IMR-90 (cell line): ENCODE results near the gene C1QTNF8. TPM values are rescaled to one million over a fixed set of nuclear protein-coding genes. Genes with fewer than 3 reads are reported as not detected.
"Not testable (repeated sequence)": the region's sequence is repeated elsewhere in the genome, so short reads cannot be mapped to it uniquely, and the experiment has no call there.

Experiments
- ATAC-seq: fragments of 200-7000 bp; cut with Tn5 transposase; 2 replicates; pipeline ENCODE4 v1.9.1; 2020; ENCODE audit warnings: low read depth, mild to moderate bottlenecking, moderate library complexity
- BruUV-seq: library from RNA; stranded (reverse); fragments of 400-500 nt; replicated peaks from 2 replicates; lab custom pipeline; 2021; lab: Mats Ljungman, UMichigan
- CTCF ChIA-PET: fragments of 300-600 bp; formaldehyde crosslinking; extraction: SDS; loops from one replicate; lab custom pipeline; 2021; ENCODE audit warnings: antibody characterized with exemption; lab: Yijun Ruan, JAX
- POLR2A ChIA-PET: fragments of 300-600 bp; sonication (Branson Sonifier 250); formaldehyde crosslinking; loops from one replicate; lab custom pipeline; 2022; ENCODE audit warnings: antibody characterized with exemption; ENCODE audit not compliant: unreplicated experiment; lab: Charles Lee
- DNase-seq: peaks from one replicate; pipeline ENCODE4 v3.0.0; 2013
- H2AFZ ChIP-seq: replicated peaks from 2 replicates; pipeline ENCODE3; 2013; ENCODE audit warnings: low read length, mild to moderate bottlenecking; ENCODE audit not compliant: poor library complexity
- H2AK5ac ChIP-seq: 2 replicates; pipeline ENCODE4 v1.6.1; 2013; ENCODE audit warnings: low read depth, low read length, inconsistent platforms
- H2AK9ac ChIP-seq: replicated peaks from 2 replicates; pipeline ENCODE3; 2013; ENCODE audit warnings: mild to moderate bottlenecking, low read depth, low read length, moderate library complexity; ENCODE audit not compliant: poor library complexity
- H2BK120ac ChIP-seq: 2 replicates; pipeline ENCODE4 v1.6.1; 2013; ENCODE audit warnings: low read depth, low read length, inconsistent platforms
- H2BK15ac ChIP-seq: 3 replicates; pipeline ENCODE4 v1.6.1; 2013; ENCODE audit warnings: low read depth, low read length, inconsistent platforms
- H2BK20ac ChIP-seq: 2 replicates; pipeline ENCODE4 v1.6.1; 2013; ENCODE audit warnings: low read depth, mild to moderate bottlenecking, inconsistent platforms, low read length, moderate library complexity
- H2BK5ac ChIP-seq: 2 replicates; pipeline ENCODE4 v1.6.1; 2013; ENCODE audit warnings: mild to moderate bottlenecking, low read depth, low read length, inconsistent platforms; ENCODE audit not compliant: poor library complexity, severe bottlenecking
- H3K14ac ChIP-seq: replicated peaks from 2 replicates; pipeline ENCODE4 v1.6.1; 2013; ENCODE audit warnings: low read depth, low read length, inconsistent platforms
- H3K18ac ChIP-seq: 2 replicates; pipeline ENCODE4 v1.6.1; 2013; ENCODE audit warnings: low read depth, low read length, control low read depth
- H3K23ac ChIP-seq: 2 replicates; pipeline ENCODE4 v1.6.1; 2013; ENCODE audit warnings: low read depth, low read length, inconsistent platforms
- H3K27ac ChIP-seq: 2 replicates; pipeline ENCODE4 v1.5.1; 2013; ENCODE audit warnings: mild to moderate bottlenecking, control low read depth, low read length; ENCODE audit not compliant: insufficient read depth
- H3K27me3 ChIP-seq: 2 replicates; pipeline ENCODE4 v1.6.1; 2013; ENCODE audit warnings: low read length; ENCODE audit not compliant: control insufficient read depth, insufficient read depth
- H3K36me3 ChIP-seq: 2 replicates; pipeline ENCODE4 v1.6.1; 2013; ENCODE audit warnings: low read length, mixed read lengths; ENCODE audit not compliant: control insufficient read depth, insufficient read depth
- H3K4ac ChIP-seq: 2 replicates; pipeline ENCODE4 v1.6.1; 2013; ENCODE audit warnings: low read depth, low read length, inconsistent platforms
- H3K4me1 ChIP-seq: 2 replicates; pipeline ENCODE4 v1.6.1; 2013; ENCODE audit warnings: low read length, mixed read lengths; ENCODE audit not compliant: control insufficient read depth, insufficient read depth
- H3K4me2 ChIP-seq: 2 replicates; pipeline ENCODE4 v1.6.1; 2013; ENCODE audit warnings: low read depth, mild to moderate bottlenecking, control low read depth, low read length, moderate library complexity
- H3K4me3 ChIP-seq: 2 replicates; pipeline ENCODE4 v1.5.1; 2013; ENCODE audit warnings: low read depth, mild to moderate bottlenecking, control low read depth, low read length, moderate library complexity; ENCODE audit not compliant: insufficient read depth
- H3K56ac ChIP-seq: 2 replicates; pipeline ENCODE4 v1.6.1; 2013; ENCODE audit warnings: low read length, inconsistent platforms; ENCODE audit not compliant: insufficient read depth; ENCODE audit errors: extremely low read depth
- H3K79me1 ChIP-seq, 2 experiments: 2 replicates each; pipeline ENCODE4 v1.6.1; 2013; ENCODE audit warnings: low read length in 2 of 2, inconsistent platforms in 1 of 2, low read depth in 1 of 2
- H3K9ac ChIP-seq: 2 replicates; pipeline ENCODE4 v1.6.1; 2013; ENCODE audit warnings: low read depth, low read length, control low read depth
- H3K9me1 ChIP-seq: 2 replicates; pipeline ENCODE4 v1.6.1; 2013; ENCODE audit warnings: low read length, inconsistent platforms; ENCODE audit not compliant: insufficient read depth
- H3K9me3 ChIP-seq: 2 replicates; pipeline ENCODE4 v1.6.1; 2013; ENCODE audit warnings: low read length; ENCODE audit not compliant: control insufficient read depth, insufficient read depth
- H4K20me1 ChIP-seq: 2 replicates; pipeline ENCODE4 v1.6.1; 2013; ENCODE audit warnings: low read length, inconsistent platforms; ENCODE audit not compliant: insufficient read depth
- H4K5ac ChIP-seq: 2 replicates; pipeline ENCODE4 v1.6.1; 2013; ENCODE audit warnings: mild to moderate bottlenecking, low read depth, low read length, control low read depth
- H4K8ac ChIP-seq, 2 experiments: 2 replicates each; pipeline ENCODE4 v1.6.1; 2013; ENCODE audit warnings: low read depth in 2 of 2, low read length in 2 of 2, control low read depth in 1 of 2, inconsistent platforms in 1 of 2
- H4K91ac ChIP-seq: 2 replicates; pipeline ENCODE4 v1.6.1; 2013; ENCODE audit warnings: low read depth, low read length, inconsistent platforms; ENCODE audit not compliant: insufficient read depth
- MAFK ChIP-seq: IDR thresholded peaks from 2 replicates; pipeline ENCODE4 v1.6.1; 2012; ENCODE audit warnings: low read depth, low read length, improper control_type of control experiment
- WGBS, 2 experiments: methylation state at CpG; one replicate each; pipeline versions ENCODE4 v1.1.5 to v1.1.7; 2013; ENCODE audit warnings: missing lambda C conversion rate in 2 of 2; ENCODE audit not compliant: insufficient read length in 1 of 2; ENCODE audit errors: extremely low coverage in 2 of 2; 5-methylcytosine and 5-hydroxymethylcytosine counted together
- dilution Hi-C: fragments of 300-500 bp; cut with HindIII; formaldehyde crosslinking; loops from one replicate; pipeline ENCODE4 v1.14.3; 2018; ENCODE audit warnings: low sequenced_read_pairs; ENCODE audit not compliant: unreplicated experiment
- in situ Hi-C: fragments of 300-500 bp; cut with MboI; formaldehyde crosslinking; loops from 3 replicates; pipeline ENCODE4 v1.14.3; 2019; ENCODE audit warnings: low sequenced_read_pairs, inconsistent platforms, mixed read lengths
- intact Hi-C: fragments of 100-400 bp; cut with micrococcal nuclease; formaldehyde crosslinking; loops from 2 replicates; pipeline ENCODE4 v1.10.0; 2022
- polyA plus RNA-seq, 3 experiments: library from polyadenylated mRNA; depleted of rRNA; stranded (reverse); fragments of >200 nt; gene quantifications; 2 replicates each; pipeline ENCODE4 v1.2.3, GENCODE V29; 2012; ENCODE audit warnings: low replicate concordance in 1 of 3
- total RNA-seq: library from RNA; depleted of rRNA; stranded (reverse); fragments of >200 nt; gene quantifications from 2 replicates; pipeline ENCODE4 v1.2.3, GENCODE V29; 2012

Gene C1QTNF8
- total and polyA plus RNA-seq, 2 of the 4 experiments (the other 2 are of a cell fraction): not detected

- TF ChIP-seq MAFK: no peak
These were observed 2.5 kb downstream of the C1QTNF8 start (continued) for GRCh38 chr16:1093284-1094123.

GRCh38 chr16:1092685-1093283, 3.3 kb downstream of the C1QTNF8 start:
- not testable (repeated sequence) for H4K5ac ChIP-seq, H3K36me3 ChIP-seq

More at GRCh38 chr16:1092685-1093283, 3.3 kb downstream of the C1QTNF8 start:
- intact Hi-C loops, H3K23ac ChIP-seq, H2AK5ac ChIP-seq, H3K9me1 ChIP-seq, H3K9ac ChIP-seq, H3K14ac ChIP-seq, H3K4ac ChIP-seq, H2BK20ac ChIP-seq, H2AFZ ChIP-seq, H4K91ac ChIP-seq, DNase-seq, H2BK15ac ChIP-seq, BruUV-seq, H3K18ac ChIP-seq, H3K9me3 ChIP-seq, POLR2A ChIA-PET, H3K4me2 ChIP-seq, H3K4me1 ChIP-seq, CTCF ChIA-PET, ATAC-seq, H4K8ac ChIP-seq, H3K27ac ChIP-seq, H3K56ac ChIP-seq, in situ Hi-C loops, H3K4me3 ChIP-seq, dilution Hi-C loops, H2BK5ac ChIP-seq, H4K20me1 ChIP-seq, H3K79me1 ChIP-seq, H2AK9ac ChIP-seq, H2BK120ac ChIP-seq: not testable (repeated sequence)
- 98% methylated on average over 9 of the region's 40 CpGs; no CpG with 5 or more reads in 1 of the 2 experiments for WGBS, 2 experiments
- peaks cover 18% of the 10 kb centered on the region for H3K27me3 ChIP-seq
